ENCODE results near the gene PCSK7.

GRCh38 chr11:117258576-117258975 is 26.7 kb upstream of the PCSK7 start:
- no peak for TF ChIP-seq CTCF (IDR thresholded peaks at IDR 0.05)
- TF ChIP-seq POLR2A (IDR thresholded peaks at IDR 0.05): no peak
